MM.1S (cell line): ENCODE results near the gene CACNB2.

ENCODE experiments used
- DNase-seq: peaks from one replicate; pipeline ENCODE4 v3.0.0-alpha.2; 2015
- H2AFZ ChIP-seq: fragments of 300-600 bp; sonication (generic); 2 replicates; pipeline ENCODE4 v1.6.0; 2016; ENCODE audit warnings: antibody characterized with exemption, low read length
- H3F3A ChIP-seq: fragments of 300-600 bp; sonication (generic); 2 replicates; pipeline ENCODE4 v1.6.1; 2016; ENCODE audit warnings: mild to moderate bottlenecking, antibody characterized with exemption, low read length, moderate library complexity, mixed read lengths; ENCODE audit not compliant: insufficient read depth
- H3K27ac ChIP-seq: fragments of 300-600 bp; sonication (generic); 2 replicates; pipeline ENCODE4 v1.5.1; 2016; ENCODE audit warnings: mild to moderate bottlenecking, low read length
- H3K27me3 ChIP-seq: fragments of 300-600 bp; sonication (generic); replicated peaks from 2 replicates; pipeline ENCODE4 v1.6.0; 2016; ENCODE audit warnings: low read length; ENCODE audit not compliant: insufficient read depth
- H3K36me3 ChIP-seq: fragments of 300-600 bp; sonication (generic); replicated peaks from 2 replicates; pipeline ENCODE4 v1.6.1; 2016; ENCODE audit warnings: mild to moderate bottlenecking, low read length, mixed read lengths; ENCODE audit not compliant: insufficient read depth
- H3K4me1 ChIP-seq: fragments of 300-600 bp; sonication (generic); 2 replicates; pipeline ENCODE4 v1.6.1; 2016; ENCODE audit warnings: low read length, mixed read lengths
- H3K4me2 ChIP-seq: fragments of 300-600 bp; sonication (generic); 2 replicates; pipeline ENCODE4 v1.6.0; 2016; ENCODE audit warnings: low read depth, low read length
- H3K4me3 ChIP-seq: fragments of 300-600 bp; sonication (generic); 2 replicates; pipeline ENCODE4 v1.5.1; 2016; ENCODE audit warnings: low read length, mixed read lengths
- H3K79me2 ChIP-seq: fragments of 300-600 bp; sonication (generic); 2 replicates; pipeline ENCODE4 v1.6.1; 2016; ENCODE audit warnings: mixed run types, low read length, mixed read lengths
- H3K9ac ChIP-seq: fragments of 300-600 bp; sonication (generic); 2 replicates; pipeline ENCODE4 v1.6.1; 2016; ENCODE audit warnings: low read length, mixed read lengths
- H3K9me2 ChIP-seq: fragments of 300-600 bp; sonication (generic); replicated peaks from 2 replicates; pipeline ENCODE4 v1.6.1; 2016; ENCODE audit warnings: mild to moderate bottlenecking, low read length, mixed read lengths; ENCODE audit not compliant: insufficient read depth
- H3K9me3 ChIP-seq: fragments of 300-600 bp; sonication (generic); replicated peaks from 2 replicates; pipeline ENCODE4 v1.6.1; 2016; ENCODE audit warnings: mild to moderate bottlenecking, low read length, mixed read lengths; ENCODE audit not compliant: insufficient read depth
- H4K20me1 ChIP-seq: fragments of 300-600 bp; sonication (generic); 2 replicates; pipeline ENCODE4 v1.6.1; 2016; ENCODE audit warnings: mild to moderate bottlenecking, low read length, moderate library complexity, mixed read lengths; ENCODE audit not compliant: insufficient read depth
- EZH2 ChIP-seq: fragments of 300-600 bp; sonication (generic); optimal IDR thresholded peaks from 2 replicates; pipeline ENCODE3; 2017; ENCODE audit warnings: low read depth, mild to moderate bottlenecking, antibody characterized with exemption, low read length, mixed read lengths
- EZH2phosphoT487 ChIP-seq: fragments of 300-600 bp; sonication (generic); IDR thresholded peaks from 2 replicates; pipeline ENCODE4 v1.6.1; 2018; ENCODE audit warnings: antibody characterized with exemption, low read length
- TF ChIP-seq, protein P1 (sequence below): fragments of 300-600 bp; sonication (generic); IDR thresholded peaks from 2 replicates; pipeline ENCODE4 v1.5.1; 2016; ENCODE audit warnings: antibody characterized with exemption, low read length, mixed read lengths

The CACNB2 gene

DNA sequence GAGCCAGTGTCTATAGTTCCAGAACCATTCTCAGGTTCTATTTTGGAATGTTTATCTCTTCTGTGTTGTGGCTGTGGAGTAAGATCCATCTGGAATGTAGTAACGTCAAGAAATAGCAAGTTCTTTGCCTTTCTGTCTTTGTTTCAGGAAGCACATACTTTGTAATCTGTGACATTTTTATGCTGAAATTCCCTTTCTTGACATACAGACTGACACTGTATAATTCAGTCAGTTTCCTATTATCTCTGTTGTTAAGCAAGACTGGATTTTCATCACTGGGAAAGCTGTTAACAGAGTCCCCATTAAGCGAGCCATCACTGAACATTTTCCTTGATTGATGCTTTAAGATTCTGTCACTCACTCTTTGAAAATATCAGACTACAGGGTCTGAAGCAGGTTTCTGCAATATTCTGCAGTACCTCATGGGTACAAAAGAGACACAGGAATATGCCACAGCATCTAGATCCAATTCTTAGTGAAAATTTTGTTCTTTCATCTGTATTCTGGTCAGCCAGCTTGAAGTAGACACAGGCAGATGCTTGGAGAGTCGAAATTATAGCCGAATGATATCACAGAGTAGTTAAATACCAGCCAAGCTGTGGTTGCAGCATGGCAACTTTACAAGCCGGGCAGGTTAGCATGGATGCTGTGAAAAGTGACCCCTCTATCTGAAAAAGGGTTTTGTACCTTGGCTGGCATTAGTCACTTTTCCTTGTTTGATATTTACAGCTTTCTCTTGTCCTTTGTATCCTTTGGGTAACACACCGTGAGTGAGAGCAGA is 62.6 kb downstream of the CACNB2 start:
- no peaks in the 10 kb centered on the region for H3K27me3 ChIP-seq
- H3F3A ChIP-seq, result no peaks in the 10 kb centered on the region
- TF ChIP-seq, protein P1, sequence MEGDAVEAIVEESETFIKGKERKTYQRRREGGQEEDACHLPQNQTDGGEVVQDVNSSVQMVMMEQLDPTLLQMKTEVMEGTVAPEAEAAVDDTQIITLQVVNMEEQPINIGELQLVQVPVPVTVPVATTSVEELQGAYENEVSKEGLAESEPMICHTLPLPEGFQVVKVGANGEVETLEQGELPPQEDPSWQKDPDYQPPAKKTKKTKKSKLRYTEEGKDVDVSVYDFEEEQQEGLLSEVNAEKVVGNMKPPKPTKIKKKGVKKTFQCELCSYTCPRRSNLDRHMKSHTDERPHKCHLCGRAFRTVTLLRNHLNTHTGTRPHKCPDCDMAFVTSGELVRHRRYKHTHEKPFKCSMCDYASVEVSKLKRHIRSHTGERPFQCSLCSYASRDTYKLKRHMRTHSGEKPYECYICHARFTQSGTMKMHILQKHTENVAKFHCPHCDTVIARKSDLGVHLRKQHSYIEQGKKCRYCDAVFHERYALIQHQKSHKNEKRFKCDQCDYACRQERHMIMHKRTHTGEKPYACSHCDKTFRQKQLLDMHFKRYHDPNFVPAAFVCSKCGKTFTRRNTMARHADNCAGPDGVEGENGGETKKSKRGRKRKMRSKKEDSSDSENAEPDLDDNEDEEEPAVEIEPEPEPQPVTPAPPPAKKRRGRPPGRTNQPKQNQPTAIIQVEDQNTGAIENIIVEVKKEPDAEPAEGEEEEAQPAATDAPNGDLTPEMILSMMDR, result no peak
- H3K27ac ChIP-seq, result no peak overlapping the region
- H3K79me2 ChIP-seq, result no peaks in the 10 kb centered on the region
- no peaks in the 10 kb centered on the region for H4K20me1 ChIP-seq
- H3K36me3 ChIP-seq, result no peaks in the 10 kb centered on the region
- DNase-seq, result no peak
- no peaks in the 10 kb centered on the region for H3K9me3 ChIP-seq
- no peaks in the 10 kb centered on the region for H3K4me1 ChIP-seq
- H3K9me2 ChIP-seq, result no peaks in the 10 kb centered on the region
- no peak overlapping the region for H3K4me2 ChIP-seq
- no peak overlapping the region for H2AFZ ChIP-seq
- no peak overlapping the region for H3K4me3 ChIP-seq
- H3K9ac ChIP-seq, result no peak overlapping the region

DNA sequence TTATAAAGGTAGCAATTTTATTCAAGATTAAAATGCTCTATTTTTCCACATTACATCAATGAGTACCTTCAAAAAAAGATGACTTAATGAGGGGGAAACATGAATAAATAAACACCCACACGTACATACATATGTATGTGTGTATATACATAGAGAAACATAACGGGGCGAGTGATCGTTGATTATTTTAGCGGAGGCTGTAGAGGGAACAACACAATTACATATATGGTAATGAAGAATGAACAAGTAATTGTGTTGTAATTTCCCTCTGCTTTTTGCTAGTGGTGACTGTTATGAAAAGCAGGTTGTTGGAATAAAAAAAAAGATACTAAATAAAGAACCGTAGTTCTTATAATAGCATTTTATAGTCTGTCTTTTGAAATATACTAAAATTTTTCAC is 63.2 kb downstream of the CACNB2 start:
- Histone ChIP-seq H3K36me3 (no peaks in the 10 kb centered on the region), H2AFZ (no peak overlapping the region), H3K4me1 (no peaks in the 10 kb centered on the region), H3K9ac (no peak overlapping the region), H3K79me2 (no peaks in the 10 kb centered on the region), H3K27me3 (no peaks in the 10 kb centered on the region), H3K4me2 (no peak overlapping the region), H3F3A (no peaks in the 10 kb centered on the region), H4K20me1 (no peaks in the 10 kb centered on the region), H3K9me3 (no peaks in the 10 kb centered on the region), H3K27ac (no peak overlapping the region), H3K9me2 (no peaks in the 10 kb centered on the region), H3K4me3 (no peak overlapping the region)
- no peak for TF ChIP-seq EZH2
- no peak for DNase-seq

DNA sequence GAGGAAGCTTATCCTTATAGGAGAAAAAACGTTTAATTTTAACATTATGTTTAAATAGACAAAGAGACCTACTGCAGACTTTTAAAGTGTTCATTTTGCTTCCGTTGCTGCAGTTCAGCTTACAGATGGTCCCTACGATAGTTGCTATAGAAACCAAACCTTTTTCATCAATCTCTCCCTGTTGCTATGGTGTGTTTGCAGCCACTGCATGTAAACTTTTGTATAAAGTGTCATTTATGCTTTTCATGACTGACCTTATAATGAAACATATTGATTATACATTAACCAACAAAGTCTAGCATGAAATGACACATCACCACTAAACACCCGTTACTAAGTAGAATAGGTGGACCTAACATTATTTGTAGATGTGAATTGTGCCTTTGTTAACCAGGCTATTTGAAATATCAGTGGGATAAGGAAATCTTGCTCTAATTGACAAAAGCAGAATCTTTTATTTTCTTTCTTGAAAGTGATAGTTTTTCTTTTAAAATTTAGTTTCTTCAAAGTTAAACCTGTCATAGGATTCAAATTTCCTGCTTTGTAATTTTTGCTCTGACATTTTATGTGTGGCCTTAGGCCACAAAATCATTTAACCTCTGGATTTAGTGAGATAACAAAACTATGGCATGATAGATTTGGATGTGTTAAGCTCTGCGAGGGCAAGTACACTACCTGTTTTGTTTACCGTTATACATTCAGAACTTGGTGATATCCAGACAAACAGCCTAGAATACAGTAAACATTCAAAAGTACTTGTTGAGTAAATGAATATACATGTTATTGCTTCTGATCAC is 64.0 kb downstream of the CACNB2 start:
- no peak for DNase-seq
- H3K9ac ChIP-seq, result no peak overlapping the region
- H3K79me2 ChIP-seq, result no peaks in the 10 kb centered on the region
- H3K27ac ChIP-seq, result no peak overlapping the region
- H2AFZ ChIP-seq, result no peak overlapping the region
- no peaks in the 10 kb centered on the region for H3K9me3 ChIP-seq
- no peak overlapping the region for H3K4me3 ChIP-seq
- H3K4me1 ChIP-seq, result no peaks in the 10 kb centered on the region
- H4K20me1 ChIP-seq, result no peaks in the 10 kb centered on the region
- H3K4me2 ChIP-seq, result no peak overlapping the region
- no peaks in the 10 kb centered on the region for H3F3A ChIP-seq
- H3K9me2 ChIP-seq, result no peaks in the 10 kb centered on the region
- no peaks in the 10 kb centered on the region for H3K27me3 ChIP-seq
- no peaks in the 10 kb centered on the region for H3K36me3 ChIP-seq
- TF ChIP-seq EZH2phosphoT487, result no peak
- TF ChIP-seq EZH2, result no peak
- TF ChIP-seq, protein P1, result no peak
